ENCODE data around the gene RIPK3. TPM values are rescaled to one million over a fixed set of nuclear protein-coding genes. Genes with fewer than 3 reads are reported as not detected.
"Not testable (repeated sequence)": the region's sequence is repeated elsewhere in the genome, so short reads cannot be mapped to it uniquely, and the experiment has no call there.

The RIPK3 gene
- total RNA-seq, 2 experiments from 2014 or later: 8.1 to 14.5 TPM

- CTCF ChIA-PET (ENCODE audit: unreplicated experiment); BruUV-seq (replicated peaks); H3K4me3 ChIP-seq (ENCODE audit: low read depth, low read length, poor library complexity, severe bottlenecking); H3K4me2 ChIP-seq (ENCODE audit: low read length); H3K9me3 ChIP-seq (ENCODE audit: low read length); H3K36me3 ChIP-seq (ENCODE audit: insufficient read depth, low read length); H2AFZ ChIP-seq (ENCODE audit: low read length); H3K27ac ChIP-seq (ENCODE audit: low read depth, low read length, poor library complexity, severe bottlenecking); H3K79me2 ChIP-seq (ENCODE audit: insufficient read depth, low read depth, low read length); H3K9me2 ChIP-seq (ENCODE audit: insufficient read depth, low read length); H4K20me1 ChIP-seq (ENCODE audit: insufficient read depth, low read length); POLR2A ChIA-PET; DNase-seq (ENCODE audit: low spot score): not testable (repeated sequence)
- peak; percentile 60 for TF ChIP-seq CTCF (conservative IDR thresholded peaks at IDR 0.05; ENCODE audit: low read length)
- H3K4me1 ChIP-seq (ENCODE audit: insufficient read depth, low read length, poor library complexity, severe bottlenecking): peaks cover 15% of the 10 kb centered on the region
- intact Hi-C loops (cut with micrococcal nuclease; ENCODE audit: unreplicated experiment): loop anchor here (1.0 kb wide), 1 partner anchor 84 kb away; no protein-coding TSS in a partner anchor
Observed at GRCh38 chr14:24327914-24328313, 11.9 kb downstream of the RIPK3 start.

GRCh38 chr14:24327303-24327702 is 12.5 kb downstream of the RIPK3 start:
- Histone ChIP-seq H3K4me3 (ENCODE audit: low read depth, low read length, poor library complexity, severe bottlenecking) (no peak overlapping the region), H3K36me3 (ENCODE audit: insufficient read depth, low read length) (no peaks in the 10 kb centered on the region), H3K27ac (ENCODE audit: low read depth, low read length, poor library complexity, severe bottlenecking) (no peak overlapping the region), H3K79me2 (ENCODE audit: insufficient read depth, low read depth, low read length) (no peaks in the 10 kb centered on the region), H3K9me2 (ENCODE audit: insufficient read depth, low read length) (no peaks in the 10 kb centered on the region), H3K9me3 (ENCODE audit: low read length) (no peaks in the 10 kb centered on the region), H3K4me1 (ENCODE audit: insufficient read depth, low read length, poor library complexity, severe bottlenecking) (peaks cover 9% of the 10 kb centered on the region), H4K20me1 (ENCODE audit: insufficient read depth, low read length) (no peaks in the 10 kb centered on the region), H2AFZ (ENCODE audit: low read length) (peak overlapping the region; percentile 87), H3K4me2 (ENCODE audit: low read length) (peak overlapping the region; percentile 15; the same call in 1 of the 2 replicates)
- intact Hi-C loops (cut with micrococcal nuclease; ENCODE audit: unreplicated experiment): no loop called here
- no peak for DNase-seq (ENCODE audit: low spot score)
- CTCF ChIA-PET (ENCODE audit: unreplicated experiment): interaction anchor here (1.0 kb wide), 1 partner anchor 104 kb away, joined by 6 read pairs; no protein-coding TSS in a partner anchor
- POLR2A ChIA-PET: interaction anchor here (0.6 kb wide), 1 partner anchor 217 kb away, joined by 5 read pairs; no protein-coding TSS in a partner anchor
- BruUV-seq (replicated peaks): no TSS peak
- TF ChIP-seq CTCF (conservative IDR thresholded peaks at IDR 0.05; ENCODE audit: low read length) (no peak), EZH2phosphoT487 (IDR thresholded peaks at IDR 0.05; ENCODE audit: borderline replicate concordance, low read depth, low read length) (no peak)

GRCh38 chr14:24325963-24326362 is 13.8 kb downstream of the RIPK3 start:
- H3K9me2 ChIP-seq (ENCODE audit: insufficient read depth, low read length): no peaks in the 10 kb centered on the region
- no peaks in the 10 kb centered on the region for H3K79me2 ChIP-seq (ENCODE audit: insufficient read depth, low read depth, low read length)
- BruUV-seq (replicated peaks): no TSS peak
- H4K20me1 ChIP-seq (ENCODE audit: insufficient read depth, low read length): no peaks in the 10 kb centered on the region
- H3K9me3 ChIP-seq (ENCODE audit: low read length): no peaks in the 10 kb centered on the region
- no peak overlapping the region for H3K4me2 ChIP-seq (ENCODE audit: low read length)
- no peaks in the 10 kb centered on the region for H3K36me3 ChIP-seq (ENCODE audit: insufficient read depth, low read length)
- no peak overlapping the region for H2AFZ ChIP-seq (ENCODE audit: low read length)
- H3K4me1 ChIP-seq (ENCODE audit: insufficient read depth, low read length, poor library complexity, severe bottlenecking): peaks cover 7% of the 10 kb centered on the region
- TF ChIP-seq CTCF (conservative IDR thresholded peaks at IDR 0.05; ENCODE audit: low read length) (no peak), EZH2phosphoT487 (IDR thresholded peaks at IDR 0.05; ENCODE audit: borderline replicate concordance, low read depth, low read length) (no peak)
- no peak overlapping the region for H3K4me3 ChIP-seq (ENCODE audit: low read depth, low read length, poor library complexity, severe bottlenecking)
- H3K27ac ChIP-seq (ENCODE audit: low read depth, low read length, poor library complexity, severe bottlenecking): no peak overlapping the region
- ChIA-PET CTCF (ENCODE audit: unreplicated experiment) (interaction anchor here (1.8 kb wide), 1 partner anchor 105 kb away, joined by 5 read pairs; no protein-coding TSS in a partner anchor), POLR2A (no interaction called here)
- intact Hi-C loops (cut with micrococcal nuclease; ENCODE audit: unreplicated experiment): no loop called here
- no peak for DNase-seq (ENCODE audit: low spot score)
